ENCODE results near the gene FBP1.

DNA sequence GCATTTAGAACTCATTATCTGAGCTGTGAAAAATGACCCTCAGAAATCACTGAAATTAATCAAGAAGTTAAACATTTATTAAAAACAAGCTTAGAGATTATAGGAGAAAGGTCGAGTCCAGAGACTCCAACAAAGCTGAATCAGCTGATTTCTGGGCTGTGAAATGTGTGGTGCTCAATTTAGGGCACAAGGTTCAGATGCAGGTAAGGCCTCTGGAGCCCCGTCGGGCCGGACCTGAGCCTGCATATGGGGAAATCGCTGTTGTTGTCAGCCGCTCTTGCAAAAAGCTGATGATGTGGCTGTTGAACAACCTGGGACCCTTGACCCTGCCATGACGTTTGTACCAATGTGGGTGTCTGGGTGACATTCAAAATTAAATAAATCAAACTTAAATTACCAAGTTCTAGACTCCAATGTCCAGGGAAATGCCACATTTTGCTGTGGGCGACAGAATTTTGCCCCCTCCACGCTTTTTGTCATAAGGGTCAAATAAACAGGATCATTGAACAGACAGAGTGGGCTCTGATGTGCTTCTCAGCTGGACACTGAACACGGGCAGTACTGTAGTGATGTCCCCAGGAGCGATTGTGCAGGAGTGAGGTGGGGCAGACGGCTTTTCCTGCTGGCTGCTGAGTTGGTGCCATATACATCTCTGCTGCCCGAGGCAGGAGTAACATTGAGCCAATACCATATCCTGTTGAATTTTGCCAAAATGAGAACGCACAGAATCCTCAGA, 27.2 kb upstream of the FBP1 start:
- TF ChIP-seq, protein P1, sequence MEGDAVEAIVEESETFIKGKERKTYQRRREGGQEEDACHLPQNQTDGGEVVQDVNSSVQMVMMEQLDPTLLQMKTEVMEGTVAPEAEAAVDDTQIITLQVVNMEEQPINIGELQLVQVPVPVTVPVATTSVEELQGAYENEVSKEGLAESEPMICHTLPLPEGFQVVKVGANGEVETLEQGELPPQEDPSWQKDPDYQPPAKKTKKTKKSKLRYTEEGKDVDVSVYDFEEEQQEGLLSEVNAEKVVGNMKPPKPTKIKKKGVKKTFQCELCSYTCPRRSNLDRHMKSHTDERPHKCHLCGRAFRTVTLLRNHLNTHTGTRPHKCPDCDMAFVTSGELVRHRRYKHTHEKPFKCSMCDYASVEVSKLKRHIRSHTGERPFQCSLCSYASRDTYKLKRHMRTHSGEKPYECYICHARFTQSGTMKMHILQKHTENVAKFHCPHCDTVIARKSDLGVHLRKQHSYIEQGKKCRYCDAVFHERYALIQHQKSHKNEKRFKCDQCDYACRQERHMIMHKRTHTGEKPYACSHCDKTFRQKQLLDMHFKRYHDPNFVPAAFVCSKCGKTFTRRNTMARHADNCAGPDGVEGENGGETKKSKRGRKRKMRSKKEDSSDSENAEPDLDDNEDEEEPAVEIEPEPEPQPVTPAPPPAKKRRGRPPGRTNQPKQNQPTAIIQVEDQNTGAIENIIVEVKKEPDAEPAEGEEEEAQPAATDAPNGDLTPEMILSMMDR (IDR thresholded peaks at IDR 0.05) = no peak
- no peak for TF ChIP-seq POLR2A (IDR thresholded peaks at IDR 0.05)

Measured in thyroid gland (tissue), 4 donors.